IgD-negative memory B cell (primary cell): Measurements from ENCODE around the gene TMPRSS3. TPM values are rescaled to one million over a fixed set of nuclear protein-coding genes. Genes with fewer than 3 reads are reported as not detected.
A peak's percentile ranks its signal among the peaks of the same experiment; 100 is the strongest.
"Not testable (repeated sequence)": the region's sequence is repeated elsewhere in the genome, so short reads cannot be mapped to it uniquely, and the experiment has no call there.

Source experiments
- H3K27ac Mint-ChIP-seq, 3 donors: one replicate each; pipeline ENCODE4 v1.8.0; 2020 to 2022; ENCODE audit warnings: mild to moderate bottlenecking in 3 of 3, mixed read lengths in 3 of 3, moderate library complexity in 1 of 3
- H3K27me3 Mint-ChIP-seq: one replicate; pipeline ENCODE4 v1.8.0; 2021; ENCODE audit warnings: mixed read lengths
- H3K36me3 Mint-ChIP-seq: one replicate; pipeline ENCODE4 v1.8.0; 2020; ENCODE audit warnings: mild to moderate bottlenecking, mixed read lengths
- H3K4me1 Mint-ChIP-seq, 3 donors: one replicate each; pipeline ENCODE4 v1.8.0; 2020 to 2022; ENCODE audit warnings: mixed read lengths in 3 of 3, mild to moderate bottlenecking in 1 of 3
- H3K4me3 Mint-ChIP-seq, 4 donors: one replicate each; pipeline ENCODE4 v1.8.0; 2020 to 2022; ENCODE audit warnings: mild to moderate bottlenecking in 4 of 4, mixed read lengths in 4 of 4, moderate library complexity in 3 of 4
- H3K9me3 Mint-ChIP-seq, 3 donors: one replicate each; pipeline ENCODE4 v1.8.0; 2020 to 2021; ENCODE audit warnings: mixed read lengths in 3 of 3, mild to moderate bottlenecking in 1 of 3
- polyA plus RNA-seq: library from polyadenylated mRNA; unstranded; fragments of 300-500 nt; fragmentation: Illumina TruSeq; gene quantifications from one replicate; pipeline ENCODE4 v1.2.3, GENCODE V29; 2021

The TMPRSS3 gene
- polyA plus RNA-seq, 1 donor from 2014 or later = not detected

- Mint-ChIP-seq H3K36me3 (peaks cover 6% of the 10 kb centered on the region), H3K4me3 (no peak overlapping the region), H3K4me1 (peaks cover 11 to 18% (median 17%) of the 10 kb centered on the region in 3 donors), H3K27me3 (peaks cover 36% of the 10 kb centered on the region), H3K27ac (no peak overlapping the region), H3K9me3 (peaks cover 1 to 6% (median 6%) of the 10 kb centered on the region in 3 donors)
Measured at GRCh38 chr21:42421018-42421793, 25.4 kb upstream of the TMPRSS3 start.

- Mint-ChIP-seq H3K9me3 (peaks cover 1 to 6% (median 6%) of the 10 kb centered on the region in 3 donors), H3K36me3 (peaks cover 6% of the 10 kb centered on the region), H3K4me3 (no peak overlapping the region), H3K27ac (no peak overlapping the region), H3K27me3 (peaks cover 33% of the 10 kb centered on the region), H3K4me1 (peaks cover under 1 to 13% (median 11%) of the 10 kb centered on the region in 3 donors)
Measured at GRCh38 chr21:42419845-42420244, 24.0 kb upstream of the TMPRSS3 start.

GRCh38 chr21:42418886-42419285, 23.0 kb upstream of the TMPRSS3 start:
- H3K27me3 Mint-ChIP-seq = peaks cover 36% of the 10 kb centered on the region
- H3K4me1 Mint-ChIP-seq = peaks cover 0 to 14% (median 5%) of the 10 kb centered on the region in 3 donors
- peaks cover 6% of the 10 kb centered on the region for H3K36me3 Mint-ChIP-seq
- no peak overlapping the region for H3K4me3 Mint-ChIP-seq
- H3K9me3 Mint-ChIP-seq = peaks cover 1 to 6% (median 6%) of the 10 kb centered on the region in 3 donors
- no peak overlapping the region for H3K27ac Mint-ChIP-seq

DNA sequence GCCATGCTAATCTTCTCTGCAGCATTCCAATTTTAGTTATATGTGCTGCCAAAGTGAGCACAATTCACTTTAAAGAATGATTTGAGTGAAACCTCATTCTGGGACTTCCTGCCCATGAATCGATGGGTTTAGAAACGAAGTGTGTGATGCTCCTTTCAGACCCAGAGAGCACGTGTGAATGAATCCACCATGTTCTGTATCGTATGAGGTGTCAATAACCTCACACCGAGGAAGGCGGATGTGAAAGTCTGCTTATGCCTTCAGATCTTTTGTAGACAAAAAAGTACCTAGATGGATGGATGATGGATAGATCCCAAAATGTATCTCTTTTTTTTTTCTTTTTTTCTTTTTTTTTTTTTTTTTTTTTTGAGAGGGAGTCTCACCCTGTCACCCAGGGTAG, 21.7 kb upstream of the TMPRSS3 start:
- peaks cover 1 to 6% (median 6%) of the 10 kb centered on the region in 3 donors for H3K9me3 Mint-ChIP-seq
- peaks cover 25% of the 10 kb centered on the region for H3K27me3 Mint-ChIP-seq
- no peak overlapping the region for H3K4me3 Mint-ChIP-seq
- H3K4me1 Mint-ChIP-seq = peaks cover 0 to 14% (median 4%) of the 10 kb centered on the region in 3 donors
- peak overlapping the region in 1 of 3 donors; percentile 70 for H3K27ac Mint-ChIP-seq
- H3K36me3 Mint-ChIP-seq = peaks cover 6% of the 10 kb centered on the region

GRCh38 chr21:42414928-42415769, 19.3 kb upstream of the TMPRSS3 start:
- Mint-ChIP-seq H3K4me3 (peak overlapping the region in 3 of 4 donors; percentile 67 to 86 (median 84)), H3K36me3 (peaks cover 2% of the 10 kb centered on the region), H3K4me1 (peaks cover 0 to 14% (median 4%) of the 10 kb centered on the region in 3 donors), H3K27ac (peak overlapping the region; percentile 39 to 97 (median 71)), H3K27me3 (peaks cover 9% of the 10 kb centered on the region), H3K9me3 (peaks cover 0 to 6% (median 1%) of the 10 kb centered on the region in 3 donors)

GRCh38 chr21:42414553-42414927, 18.7 kb upstream of the TMPRSS3 start:
- H3K9me3 Mint-ChIP-seq = peaks cover 0 to 2% (median 0%) of the 10 kb centered on the region in 3 donors
- peaks cover 0 to 14% (median 4%) of the 10 kb centered on the region in 3 donors for H3K4me1 Mint-ChIP-seq
- H3K27ac Mint-ChIP-seq = peak overlapping the region; percentile 39 to 97 (median 71)
- H3K27me3 Mint-ChIP-seq = peaks cover 10% of the 10 kb centered on the region
- H3K36me3 Mint-ChIP-seq = peaks cover 2% of the 10 kb centered on the region
- H3K4me3 Mint-ChIP-seq = peak overlapping the region in 2 of 4 donors; percentile 84 to 86

GRCh38 chr21:42414066-42414465, 18.2 kb upstream of the TMPRSS3 start:
- Mint-ChIP-seq H3K9me3 (no peaks in the 10 kb centered on the region), H3K27me3 (peaks cover 10% of the 10 kb centered on the region), H3K27ac (peak overlapping the region in 1 of 3 donors; percentile 97), H3K36me3 (peaks cover 2% of the 10 kb centered on the region), H3K4me3 (peak overlapping the region in 1 of 4 donors; percentile 25), H3K4me1 (peaks cover 0 to 14% (median 4%) of the 10 kb centered on the region in 3 donors)

- no peak overlapping the region for H3K4me3 Mint-ChIP-seq
- H3K27ac Mint-ChIP-seq = peak overlapping the region in 1 of 3 donors; percentile 29
- no peaks in the 10 kb centered on the region for H3K9me3 Mint-ChIP-seq
- H3K4me1 Mint-ChIP-seq = peaks cover 0 to 14% (median 4%) of the 10 kb centered on the region in 3 donors
- peaks cover 2% of the 10 kb centered on the region for H3K36me3 Mint-ChIP-seq
- peaks cover 10% of the 10 kb centered on the region for H3K27me3 Mint-ChIP-seq
Measured at GRCh38 chr21:42413500-42413899, 17.6 kb upstream of the TMPRSS3 start.

DNA sequence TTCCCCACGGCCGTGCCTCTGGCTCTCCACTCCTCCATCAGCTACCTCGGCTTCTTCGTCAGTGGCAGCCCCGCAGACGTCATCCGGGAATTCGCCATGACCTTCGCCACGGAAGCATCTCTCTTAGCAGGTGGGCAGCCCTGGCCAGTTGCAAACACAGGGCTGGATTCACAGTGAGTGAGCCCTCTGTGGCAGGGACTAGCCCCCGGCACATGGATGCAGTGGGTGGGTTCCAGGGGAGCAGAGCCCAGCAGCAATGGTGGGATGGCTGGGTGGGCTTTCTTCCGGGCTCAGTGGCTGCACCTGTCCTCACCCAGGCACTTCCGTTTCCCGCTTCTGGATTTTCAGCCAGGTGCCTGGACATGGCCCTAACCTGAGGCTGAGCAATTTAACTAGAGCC, 17.2 kb upstream of the TMPRSS3 start:
- peaks cover 2% of the 10 kb centered on the region for H3K36me3 Mint-ChIP-seq
- peak overlapping the region in 1 of 3 donors; percentile 29 for H3K27ac Mint-ChIP-seq
- peaks cover 0 to 14% (median 4%) of the 10 kb centered on the region in 3 donors for H3K4me1 Mint-ChIP-seq
- H3K9me3 Mint-ChIP-seq = no peaks in the 10 kb centered on the region
- peaks cover 10% of the 10 kb centered on the region for H3K27me3 Mint-ChIP-seq
- no peak overlapping the region for H3K4me3 Mint-ChIP-seq

DNA sequence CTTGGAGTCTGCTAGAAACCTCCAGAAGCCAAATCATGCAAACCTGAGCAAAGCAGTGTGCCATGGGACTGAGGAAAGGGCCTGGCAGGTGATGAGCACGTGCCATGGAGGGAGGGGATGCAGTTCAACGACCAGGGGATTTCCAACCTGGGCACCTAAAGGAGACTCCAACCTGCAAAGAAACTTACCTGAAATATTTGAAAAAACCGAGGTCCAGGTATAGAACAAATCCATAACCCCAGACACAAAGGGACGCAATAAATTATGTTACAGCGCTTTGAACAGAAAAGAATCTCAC, 16.7 kb upstream of the TMPRSS3 start:
- Mint-ChIP-seq H3K27me3 (peaks cover 13% of the 10 kb centered on the region), H3K4me3 (no peak overlapping the region), H3K27ac (peak overlapping the region in 1 of 3 donors; percentile 85), H3K9me3 (no peaks in the 10 kb centered on the region), H3K36me3 (peaks cover 2% of the 10 kb centered on the region), H3K4me1 (peaks cover 0 to 13% (median 4%) of the 10 kb centered on the region in 3 donors)

DNA sequence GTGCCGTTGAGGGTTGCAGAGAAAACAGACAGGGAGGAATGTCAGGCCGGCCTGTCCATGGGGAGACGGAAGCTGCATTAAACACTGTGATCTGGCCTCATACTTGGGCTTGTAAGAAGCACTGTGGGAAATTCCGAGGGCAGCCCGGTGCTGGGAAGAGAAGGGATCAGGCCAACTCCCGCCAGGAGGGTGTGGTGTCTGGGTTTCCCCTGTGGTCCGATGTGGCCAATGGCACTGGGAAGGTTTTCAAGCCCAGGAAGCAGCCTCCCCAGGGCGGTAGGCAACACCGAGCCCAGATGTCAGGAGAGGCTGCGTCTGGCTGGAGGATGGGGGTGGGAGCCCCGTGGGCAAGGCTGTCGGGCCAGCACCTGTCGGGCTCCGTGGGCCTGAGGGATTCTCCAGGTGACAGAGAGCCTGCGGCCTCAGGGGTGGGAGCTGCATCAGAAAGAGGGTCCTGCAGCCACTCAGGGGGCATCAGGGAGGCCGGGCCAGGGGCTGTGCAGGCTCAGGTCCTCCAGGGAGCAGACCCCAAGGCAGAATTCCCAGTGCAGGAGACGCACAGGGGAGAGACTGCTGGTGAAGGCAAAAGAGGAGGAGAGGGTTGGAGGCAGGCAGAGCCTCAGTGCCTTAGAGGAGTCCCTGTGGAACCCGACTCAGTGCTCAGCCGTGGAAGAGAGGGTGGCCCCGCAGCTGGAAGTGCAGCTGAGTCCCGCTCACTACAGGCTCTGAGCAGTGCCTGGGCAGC, 16.2 kb upstream of the TMPRSS3 start:
- Mint-ChIP-seq H3K27me3 (peaks cover 13% of the 10 kb centered on the region), H3K36me3 (no peaks in the 10 kb centered on the region), H3K9me3 (no peaks in the 10 kb centered on the region), H3K4me3 (no peak overlapping the region), H3K4me1 (peaks cover 0 to 11% (median 4%) of the 10 kb centered on the region in 3 donors), H3K27ac (peak overlapping the region in 1 of 3 donors; percentile 85)

- H3K4me3 Mint-ChIP-seq = no peak overlapping the region
- H3K27ac Mint-ChIP-seq = no peak overlapping the region
- H3K4me1 Mint-ChIP-seq = peaks cover 0 to 12% (median 4%) of the 10 kb centered on the region in 3 donors
- no peaks in the 10 kb centered on the region for H3K9me3 Mint-ChIP-seq
- H3K27me3 Mint-ChIP-seq = peaks cover 10% of the 10 kb centered on the region
- H3K36me3 Mint-ChIP-seq = no peaks in the 10 kb centered on the region
Measured at GRCh38 chr21:42411197-42411869, 15.5 kb upstream of the TMPRSS3 start.

DNA sequence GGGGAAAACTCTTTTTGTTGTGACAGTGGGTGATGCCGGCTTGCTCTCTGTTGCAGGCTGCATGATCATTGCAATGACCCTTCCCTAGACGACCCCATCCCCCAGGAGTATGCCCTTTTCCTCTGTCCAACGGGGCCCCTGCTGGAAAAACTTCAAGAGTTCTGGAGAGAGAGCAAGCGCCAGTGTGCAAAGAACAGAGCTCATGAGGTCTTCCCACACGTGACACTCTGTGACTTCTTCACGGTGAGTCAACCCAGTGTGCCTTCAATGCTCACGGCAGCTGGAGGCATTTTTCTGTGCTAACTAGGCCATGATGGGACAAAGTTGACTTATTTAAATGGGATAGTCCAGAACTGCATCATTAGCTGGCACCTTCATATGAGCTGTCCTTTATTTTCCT, 13.5 kb upstream of the TMPRSS3 start:
- Mint-ChIP-seq H3K4me3 (no peak overlapping the region), H3K9me3 (no peaks in the 10 kb centered on the region), H3K36me3 (no peaks in the 10 kb centered on the region), H3K4me1 (peaks cover 0 to 2% (median 0%) of the 10 kb centered on the region in 3 donors), H3K27ac (no peak overlapping the region), H3K27me3 (peaks cover 6% of the 10 kb centered on the region)

- H3K4me3 Mint-ChIP-seq, H3K4me1 Mint-ChIP-seq, H3K9me3 Mint-ChIP-seq, H3K27me3 Mint-ChIP-seq, H3K27ac Mint-ChIP-seq, H3K36me3 Mint-ChIP-seq: not testable (repeated sequence)
Measured at GRCh38 chr21:42408718-42409117, 12.9 kb upstream of the TMPRSS3 start.
